Measurements from ENCODE around the gene PTX4.

The PTX4 gene

DNA sequence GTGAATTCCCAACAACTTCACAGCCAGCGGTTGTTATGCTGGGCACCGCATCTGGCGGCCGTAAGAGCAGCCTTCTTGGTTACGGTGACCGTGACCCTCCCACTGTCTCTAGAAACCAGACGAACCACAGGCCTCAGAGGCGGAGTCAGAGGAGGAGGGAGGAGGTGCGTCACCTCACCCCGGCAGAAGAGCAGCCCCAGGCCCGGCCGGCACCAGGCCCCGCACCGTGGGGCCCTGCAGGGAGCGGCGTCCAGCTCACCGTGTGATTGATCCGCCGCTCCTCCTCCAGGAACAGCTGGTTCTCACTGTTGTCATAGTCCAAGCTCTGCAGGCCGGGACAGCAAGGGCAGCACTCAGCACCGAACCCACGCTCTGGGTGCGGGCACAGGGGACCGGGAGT is 27.6 kb downstream of the PTX4 start:
- no peak for DNase-seq (ENCODE audit: low read depth in 3 of 3)

DNA sequence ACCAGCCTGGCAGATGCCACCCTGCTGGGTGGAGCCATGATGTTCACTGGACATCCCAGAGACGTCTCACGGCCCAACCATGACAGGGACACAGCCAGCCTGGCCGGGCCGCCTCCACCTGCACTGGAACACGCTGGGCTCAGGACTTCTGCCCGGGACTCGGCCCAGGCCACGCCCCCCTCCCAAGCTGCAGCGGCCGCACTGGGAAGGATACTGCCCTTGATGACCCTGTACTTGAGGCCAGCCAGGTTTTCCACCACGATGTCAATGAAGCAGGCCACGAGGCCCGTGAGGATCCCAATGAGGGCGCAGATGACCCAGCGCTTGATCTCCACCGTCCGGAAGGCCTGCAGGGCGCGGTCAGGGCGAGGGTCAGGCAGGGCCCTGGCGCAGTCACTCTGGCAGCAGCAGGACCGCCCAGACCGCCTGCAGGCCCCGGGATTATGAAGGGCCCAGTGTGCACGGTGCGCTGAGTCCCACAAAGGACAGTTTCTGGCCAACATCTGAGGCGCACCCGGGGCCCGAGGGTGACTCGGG is 28.1 kb downstream of the PTX4 start:
- DNase-seq (ENCODE audit: low read depth in 3 of 3) = no peak

DNA sequence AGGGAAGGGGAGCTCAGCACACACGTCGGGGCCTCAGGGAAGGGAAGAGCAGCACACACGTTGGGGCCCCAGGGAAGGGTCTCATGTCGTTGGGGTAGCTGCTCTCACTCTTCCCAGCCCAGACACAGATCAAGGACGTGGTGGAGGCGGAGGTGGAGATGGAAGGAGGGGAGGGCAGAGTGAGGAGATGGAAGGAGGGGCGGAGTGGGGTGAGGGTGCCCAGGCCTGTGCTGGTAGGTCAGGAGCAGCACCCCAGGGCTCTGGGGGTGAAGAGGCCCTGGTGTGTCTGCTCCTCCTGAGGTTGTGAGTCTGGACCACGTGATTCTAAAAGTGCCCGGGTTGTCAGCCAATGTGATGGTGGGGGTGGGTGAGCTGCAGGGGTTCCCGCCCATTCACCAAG is 28.8 kb downstream of the PTX4 start:
- no peak for DNase-seq (ENCODE audit: low read depth in 3 of 3)

DNA sequence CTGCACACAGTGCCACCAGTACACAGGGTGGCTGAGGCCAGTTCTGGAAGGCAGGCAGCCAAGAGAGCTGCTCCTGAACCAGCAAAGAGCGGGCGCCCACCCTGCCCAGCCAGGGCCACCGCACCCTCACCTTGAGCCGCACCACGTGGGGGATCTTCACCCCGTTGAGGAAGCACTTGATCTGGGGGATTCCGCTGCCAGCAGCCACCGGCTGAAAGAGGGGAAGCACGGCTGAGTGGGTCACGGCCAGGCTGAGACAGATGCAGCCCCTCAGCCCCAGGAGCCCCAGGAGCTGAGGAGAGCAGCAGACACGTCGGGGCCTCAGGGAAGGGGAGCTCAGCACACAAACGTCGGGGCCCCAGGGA is 29.8 kb downstream of the PTX4 start:
- no peak for DNase-seq (ENCODE audit: low read depth in 3 of 3)

DNA sequence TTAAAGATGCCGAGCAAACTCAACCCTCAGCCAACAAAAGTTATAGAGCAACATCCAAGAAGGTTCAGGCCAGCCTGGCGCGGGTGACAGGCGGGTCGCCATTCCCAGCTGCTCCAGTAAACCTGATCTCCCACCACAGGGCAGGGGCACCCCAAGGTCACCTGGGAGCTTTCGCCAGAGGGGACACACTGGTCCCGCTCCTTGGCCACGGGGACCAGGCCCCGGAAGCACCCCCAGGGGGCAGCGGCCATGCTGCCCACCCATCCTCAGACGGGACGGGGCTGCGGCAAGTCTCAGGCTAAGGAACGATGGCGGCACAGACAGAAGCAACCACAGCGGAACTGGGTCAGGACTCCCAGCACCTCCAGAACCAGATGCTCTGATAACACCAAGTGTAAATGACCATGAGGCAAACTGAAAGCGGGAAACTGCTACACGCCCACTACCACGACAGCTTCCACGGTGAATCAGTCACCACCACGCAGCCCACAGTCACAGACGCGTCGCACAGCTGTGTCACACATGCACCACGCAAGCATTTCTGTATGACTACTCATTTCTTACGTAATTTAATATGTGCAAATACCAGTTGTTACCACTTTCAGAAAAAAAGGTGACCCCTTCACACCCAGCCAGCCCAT is 30.3 kb downstream of the PTX4 start:
- DNase-seq (ENCODE audit: low read depth in 3 of 3) = no peak

DNA sequence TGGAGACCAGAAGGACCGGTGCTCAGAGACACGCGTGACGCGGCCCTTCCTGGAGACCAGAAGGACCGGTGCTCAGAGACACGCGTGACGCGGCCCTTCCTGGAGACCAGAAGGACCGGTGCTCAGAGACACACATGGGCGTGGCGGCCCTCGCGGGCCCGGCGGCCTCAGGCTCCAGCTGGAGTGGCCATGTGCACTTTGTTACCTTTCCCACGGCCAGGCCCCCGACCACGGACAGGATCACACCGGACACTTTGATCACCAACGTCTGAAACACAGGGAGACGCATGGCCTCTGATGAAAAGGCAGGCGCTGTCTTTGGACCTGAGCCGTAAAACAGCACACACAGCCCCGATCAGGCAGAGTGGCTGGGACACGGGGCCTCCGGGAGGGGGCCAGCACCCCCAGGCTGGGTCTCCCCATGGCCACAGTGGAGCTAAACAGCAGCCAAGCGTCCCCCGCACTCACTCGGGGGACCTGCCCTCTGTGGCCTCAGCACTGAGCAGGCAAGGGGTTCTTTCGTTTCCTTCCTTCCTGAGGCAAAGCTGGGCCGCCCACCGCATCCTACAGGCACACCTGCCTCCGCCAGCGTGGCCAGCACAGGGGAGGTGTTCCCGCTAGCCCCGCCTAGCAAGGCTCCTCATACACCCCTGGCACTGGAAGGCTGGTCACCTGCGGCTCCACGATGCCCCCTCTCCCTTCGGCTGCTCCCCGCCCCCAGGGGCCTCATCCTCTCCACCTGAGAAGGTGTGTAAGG is 31.1 kb downstream of the PTX4 start:
- DNase-seq (ENCODE audit: low read depth in 3 of 3) = no peak

DNA sequence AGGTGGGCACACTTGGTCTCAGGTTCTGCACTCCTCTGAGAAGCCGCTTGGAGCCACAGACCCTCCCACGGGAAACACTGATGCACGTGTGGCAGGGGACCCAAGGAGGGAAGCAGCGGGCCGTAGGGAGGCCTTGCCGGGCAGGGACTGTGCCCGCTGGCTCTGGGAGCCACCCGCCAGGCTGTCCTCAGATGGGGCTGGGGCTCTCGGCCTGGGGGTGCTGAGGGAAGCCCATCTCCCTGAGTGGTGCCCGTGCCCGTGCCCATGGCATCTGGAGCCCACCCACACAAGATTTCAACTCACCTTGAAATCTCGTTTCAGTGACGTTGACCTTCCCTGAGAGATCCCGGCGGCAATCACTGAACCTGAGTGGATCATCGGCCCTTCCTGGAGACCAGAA is 31.8 kb downstream of the PTX4 start:
- DNase-seq (ENCODE audit: low read depth in 3 of 3) = no peak

DNA sequence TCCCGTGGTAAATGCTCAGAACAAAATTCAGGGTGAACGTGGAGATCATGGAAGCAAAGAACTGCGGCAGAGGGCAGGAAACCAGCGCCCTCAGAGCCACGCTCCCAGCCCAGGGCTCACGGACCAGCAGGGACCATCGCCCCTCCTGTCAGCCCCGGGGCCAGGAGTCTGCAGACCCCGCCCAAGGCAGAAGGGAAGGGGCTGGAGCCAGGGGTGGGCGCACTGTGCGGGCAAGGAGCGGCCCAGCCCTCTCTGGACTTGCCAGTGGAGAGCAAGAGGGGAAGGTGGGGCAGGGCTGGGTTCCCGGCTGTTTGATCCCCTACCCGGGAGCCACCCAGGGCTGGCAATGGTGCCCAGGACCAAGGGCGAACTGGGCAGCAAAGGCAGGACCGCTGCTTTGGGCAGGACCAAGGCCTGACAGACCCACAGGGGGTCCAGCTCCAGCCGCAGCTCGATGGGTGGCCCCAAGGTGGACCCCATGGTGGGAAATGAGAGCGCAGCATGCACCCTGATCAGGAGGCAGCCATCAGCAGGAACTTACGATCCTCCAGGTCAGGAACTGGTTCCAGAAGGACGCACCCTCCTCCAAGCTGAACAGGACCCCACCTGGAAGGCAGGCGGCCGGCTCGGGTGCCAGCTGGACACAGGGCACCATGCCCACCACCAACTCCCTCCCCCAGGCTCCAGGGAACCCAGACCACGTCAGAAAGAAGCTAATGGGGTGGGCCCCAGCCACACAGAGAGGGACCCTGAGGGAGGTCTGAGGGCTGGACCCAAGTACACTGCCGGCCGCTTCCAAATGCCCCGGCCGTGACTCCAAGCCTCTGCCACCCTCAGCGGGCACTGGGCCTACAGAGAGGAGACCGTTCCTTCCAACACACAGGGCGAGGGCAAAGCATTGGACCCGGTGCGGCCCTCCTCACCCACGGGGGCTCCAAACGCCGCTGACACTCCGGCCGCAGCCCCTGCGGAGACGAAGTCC is 33.3 kb downstream of the PTX4 start:
- DNase-seq (ENCODE audit: low read depth in 3 of 3) = no peak

DNA sequence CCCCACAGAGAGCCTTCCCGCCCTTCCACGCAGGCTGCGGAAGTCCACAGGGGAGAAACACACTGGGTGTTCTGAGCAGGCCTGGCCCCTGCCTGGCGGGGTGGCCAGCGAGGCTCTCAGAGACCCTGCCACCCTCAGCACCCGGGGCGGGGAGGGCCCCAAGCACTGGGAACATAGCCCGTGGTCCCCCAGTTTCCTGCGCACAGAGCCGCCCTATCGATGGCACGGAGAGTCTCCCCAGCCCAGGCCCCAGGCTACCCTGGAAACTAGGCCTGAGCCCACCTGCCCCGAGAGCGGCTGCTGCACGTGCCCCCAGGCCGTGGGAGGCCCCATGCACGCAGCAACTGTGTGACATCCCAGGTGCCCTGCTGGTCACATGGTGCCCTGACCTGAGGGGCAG is 34.2 kb downstream of the PTX4 start:
- DNase-seq (ENCODE audit: low read depth in 3 of 3) = no peak

DNA sequence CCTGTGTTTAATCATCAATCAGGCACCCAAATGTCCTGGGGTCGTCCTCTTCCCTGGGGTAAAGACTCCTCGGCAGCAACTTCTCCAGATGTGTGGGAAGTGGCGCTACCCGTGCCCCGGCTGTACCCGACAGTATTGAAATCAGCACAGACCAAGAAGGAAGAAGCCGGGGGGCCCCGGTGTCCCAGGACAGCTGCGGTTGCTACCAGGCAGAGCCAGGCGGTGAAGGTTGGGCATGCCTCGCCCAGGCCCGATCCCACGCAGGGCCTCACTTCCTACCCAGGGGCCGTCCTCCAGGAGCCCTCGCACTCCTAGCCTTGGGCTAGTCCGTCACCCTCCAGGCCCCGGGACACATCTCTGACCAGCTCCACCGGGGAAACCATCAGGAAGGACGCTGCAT is 35.4 kb downstream of the PTX4 start:
- no peak for DNase-seq (ENCODE audit: low read depth in 3 of 3)

DNA sequence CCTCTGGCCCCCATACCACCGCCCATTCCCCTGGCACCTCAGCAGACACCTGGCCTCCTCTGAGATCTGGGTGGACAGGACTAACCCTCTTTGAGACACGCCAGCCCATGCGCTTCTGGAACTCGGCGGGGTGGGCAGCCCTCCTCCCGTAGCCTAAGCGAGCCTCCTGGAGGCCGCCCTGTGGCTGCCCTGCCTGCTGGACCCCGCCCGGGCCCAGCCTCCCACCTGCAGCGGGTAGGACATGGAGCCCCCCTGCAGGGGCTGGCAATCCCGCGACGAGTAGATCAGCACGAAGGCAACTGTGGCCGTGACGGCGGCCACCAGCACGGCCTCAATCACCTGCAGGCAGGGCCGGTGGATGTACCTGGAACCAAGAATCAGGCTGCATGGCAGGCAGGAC is 36.2 kb downstream of the PTX4 start:
- no peak for DNase-seq (ENCODE audit: low read depth in 3 of 3)

DNA sequence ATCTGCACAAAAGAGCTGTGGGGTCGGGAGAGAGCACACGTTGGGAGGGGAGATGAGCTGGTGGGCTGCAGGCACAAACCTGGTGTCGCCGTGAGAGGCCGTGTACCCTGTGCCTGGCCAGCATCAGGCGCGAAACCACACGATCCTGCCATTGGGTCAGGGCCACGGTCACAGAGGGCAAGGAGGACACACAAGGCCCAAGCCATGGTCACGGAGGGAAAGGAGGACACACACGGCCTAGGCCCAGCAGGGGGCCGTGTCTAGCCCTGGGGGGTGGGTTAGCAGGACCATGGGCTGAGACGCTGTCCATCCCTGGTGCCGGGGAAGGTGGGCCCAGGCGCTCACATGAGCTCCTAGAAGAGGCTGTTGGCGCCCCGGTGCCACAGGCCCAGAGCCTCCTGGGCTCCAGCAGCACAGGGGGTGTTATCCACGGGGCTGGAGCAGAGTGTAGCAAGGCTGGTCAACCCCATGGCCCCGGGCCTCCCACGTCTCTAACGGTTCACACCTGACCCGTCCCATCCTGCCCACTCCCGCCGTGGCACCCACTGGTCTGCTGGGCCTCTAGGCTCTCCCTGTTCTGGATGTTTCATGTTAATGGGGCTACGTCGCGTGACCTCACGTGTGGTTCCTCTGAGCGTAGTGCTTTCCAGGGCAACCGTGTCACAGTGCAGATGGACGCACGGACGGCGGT is 36.9 kb downstream of the PTX4 start:
- no peak for DNase-seq (ENCODE audit: low read depth in 3 of 3)

DNA sequence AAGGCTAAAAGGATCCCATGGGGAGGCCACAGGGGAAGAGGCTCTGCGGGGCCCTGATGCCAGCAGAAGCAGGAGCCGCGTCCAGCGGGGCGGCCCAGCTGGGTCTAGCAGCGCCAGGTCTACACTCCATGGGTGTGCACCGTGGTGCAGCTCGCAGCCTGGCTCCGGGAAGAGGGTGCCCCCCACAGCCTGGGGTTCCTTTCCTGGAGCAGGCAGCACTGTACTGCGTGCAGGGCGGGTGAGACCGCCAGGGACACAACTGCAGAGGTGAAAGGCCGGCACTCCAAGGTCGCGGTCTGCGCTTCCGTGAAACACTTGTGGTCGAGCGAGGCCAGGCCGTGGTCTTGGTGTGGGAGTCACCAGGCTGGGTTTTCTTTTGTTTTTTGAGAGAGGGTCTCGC is 37.9 kb downstream of the PTX4 start:
- no peak for DNase-seq (ENCODE audit: low read depth in 3 of 3)

DNA sequence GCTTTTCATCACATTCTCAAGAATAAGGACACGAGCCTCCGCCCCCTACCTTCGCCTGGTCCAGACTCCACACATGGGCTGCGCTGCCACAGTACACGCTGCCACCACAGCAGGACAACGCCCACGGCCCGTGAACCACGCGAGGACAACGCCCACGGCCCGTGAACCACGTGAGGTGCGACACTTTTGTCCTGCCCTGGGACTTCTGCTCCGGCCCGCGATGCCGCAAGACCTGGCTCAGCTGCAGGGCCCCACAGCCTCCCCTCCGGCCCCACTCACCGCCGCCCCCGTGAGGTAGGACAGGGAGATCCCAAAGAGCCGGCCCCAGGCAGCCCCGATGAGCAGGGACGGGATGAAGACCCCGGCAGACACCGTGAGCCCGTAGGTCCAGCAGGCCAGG is 38.5 kb downstream of the PTX4 start:
- DNase-seq (ENCODE audit: low read depth in 3 of 3) = no peak

DNA sequence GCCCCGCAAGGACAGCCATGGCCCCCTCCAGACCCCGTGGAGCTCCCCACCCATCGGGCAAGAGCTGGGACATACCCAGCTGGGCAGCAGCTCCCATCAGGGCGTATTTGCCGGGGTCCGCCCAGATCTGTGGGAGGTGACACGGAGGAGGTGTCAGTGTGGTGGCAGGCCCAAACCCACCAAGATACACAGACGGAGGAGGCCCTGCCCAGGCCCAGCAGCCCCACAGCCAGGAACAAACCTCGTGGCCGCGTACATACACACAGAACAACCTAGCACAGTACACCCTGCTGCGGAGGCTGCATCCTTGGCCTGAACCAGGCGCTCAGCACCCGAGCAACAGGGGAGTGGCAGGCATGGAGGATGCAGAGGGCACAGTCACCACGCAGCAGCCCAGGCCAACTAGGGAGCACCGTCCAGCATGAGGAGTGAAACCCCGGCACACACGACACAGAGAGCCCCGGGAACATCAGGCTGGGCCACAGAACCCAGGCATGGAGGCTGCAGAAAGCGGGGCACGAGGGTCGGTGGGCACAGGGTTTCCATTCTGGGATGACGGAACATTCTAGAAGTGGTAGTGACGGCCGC is 39.4 kb downstream of the PTX4 start:
- DNase-seq (ENCODE audit: low read depth in 3 of 3) = no peak

DNA sequence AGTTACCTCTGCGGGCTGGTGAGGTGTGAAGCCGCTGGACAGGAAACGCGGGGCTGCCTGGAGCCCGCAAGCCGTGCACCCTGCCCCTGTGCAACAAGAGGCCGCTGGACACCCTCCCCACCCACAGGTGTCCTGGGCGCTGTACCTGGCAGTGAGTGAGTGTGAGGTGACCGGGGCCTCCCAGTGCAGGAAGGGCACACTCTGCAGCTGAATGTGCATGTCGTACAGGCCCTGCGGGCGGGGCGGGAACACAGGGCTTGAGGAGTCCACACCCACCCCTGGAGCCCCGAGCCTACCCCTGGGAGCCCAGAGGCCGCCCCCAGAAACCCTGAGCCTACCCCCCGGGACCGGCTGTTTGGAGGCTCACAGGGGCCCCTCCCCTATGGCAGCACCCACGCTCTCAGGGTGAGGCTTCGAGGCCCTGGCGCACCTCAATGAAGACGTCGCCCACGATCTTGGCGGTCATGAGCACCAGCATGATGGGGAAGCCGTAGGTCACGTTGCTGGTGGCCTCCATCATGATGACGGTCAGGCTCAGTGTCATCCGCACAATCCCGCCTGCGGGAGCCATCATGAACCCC is 40.1 kb downstream of the PTX4 start:
- DNase-seq (ENCODE audit: low read depth in 3 of 3) = no peak

DNA sequence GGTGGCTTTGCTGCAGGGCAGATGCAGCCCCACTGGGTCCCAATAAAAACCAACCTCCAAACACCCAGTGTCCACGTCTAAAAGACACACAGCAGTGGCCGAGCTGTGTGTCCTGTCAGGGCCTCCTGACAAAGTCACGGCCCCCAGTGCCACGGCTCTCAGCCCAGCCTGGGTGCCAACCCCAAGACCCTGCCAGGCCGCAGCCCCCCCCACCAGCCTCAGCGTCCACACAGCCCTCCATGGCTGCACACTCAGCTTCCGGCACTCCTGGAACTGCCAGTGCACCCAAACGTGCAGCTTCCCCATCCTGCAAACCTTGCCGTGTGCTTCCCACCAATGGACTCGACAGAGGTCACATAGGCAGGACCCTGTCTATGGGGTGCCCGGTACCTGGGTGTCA is 40.8 kb downstream of the PTX4 start:
- no peak for DNase-seq (ENCODE audit: low read depth in 3 of 3)

DNA sequence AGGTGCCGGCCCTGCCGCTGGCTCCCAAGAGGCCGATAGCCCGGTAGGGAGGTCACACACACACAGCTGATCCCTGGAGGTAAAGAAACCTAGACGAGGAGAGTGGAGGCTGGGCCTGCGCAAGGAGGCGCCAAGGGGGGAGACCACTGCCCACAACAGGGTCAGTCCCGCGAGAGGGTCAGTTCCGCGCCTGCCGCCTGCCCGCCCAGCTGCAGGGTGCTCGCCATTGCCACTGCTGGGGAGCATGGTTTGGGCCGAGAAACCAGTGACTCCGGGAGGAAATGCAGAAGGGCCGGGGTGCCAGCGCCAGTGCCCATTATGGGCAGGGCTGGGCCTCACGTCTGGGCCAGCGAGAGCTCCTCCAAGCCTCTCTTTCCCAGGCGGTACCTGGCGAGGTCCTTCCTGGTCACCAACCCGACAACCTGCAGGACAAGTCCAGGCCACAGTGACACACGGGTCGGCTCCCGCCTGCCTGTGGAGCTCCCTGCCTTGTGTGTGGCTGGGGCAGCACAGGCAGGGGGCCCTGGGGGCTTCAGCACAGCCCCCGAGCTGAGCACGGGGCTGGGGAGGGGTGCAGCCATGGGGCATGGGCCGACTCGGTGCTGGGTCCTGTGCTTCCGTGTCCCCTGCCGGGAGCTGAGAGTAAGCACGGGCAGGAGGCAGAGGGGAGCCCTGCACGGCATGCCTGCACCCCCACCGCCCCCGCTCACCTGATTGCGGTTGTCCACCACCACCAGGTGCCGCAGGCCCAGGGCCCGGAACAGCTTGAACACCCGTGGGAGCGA is 42.3 kb downstream of the PTX4 start:
- DNase-seq (ENCODE audit: low read depth in 3 of 3) = no peak

DNA sequence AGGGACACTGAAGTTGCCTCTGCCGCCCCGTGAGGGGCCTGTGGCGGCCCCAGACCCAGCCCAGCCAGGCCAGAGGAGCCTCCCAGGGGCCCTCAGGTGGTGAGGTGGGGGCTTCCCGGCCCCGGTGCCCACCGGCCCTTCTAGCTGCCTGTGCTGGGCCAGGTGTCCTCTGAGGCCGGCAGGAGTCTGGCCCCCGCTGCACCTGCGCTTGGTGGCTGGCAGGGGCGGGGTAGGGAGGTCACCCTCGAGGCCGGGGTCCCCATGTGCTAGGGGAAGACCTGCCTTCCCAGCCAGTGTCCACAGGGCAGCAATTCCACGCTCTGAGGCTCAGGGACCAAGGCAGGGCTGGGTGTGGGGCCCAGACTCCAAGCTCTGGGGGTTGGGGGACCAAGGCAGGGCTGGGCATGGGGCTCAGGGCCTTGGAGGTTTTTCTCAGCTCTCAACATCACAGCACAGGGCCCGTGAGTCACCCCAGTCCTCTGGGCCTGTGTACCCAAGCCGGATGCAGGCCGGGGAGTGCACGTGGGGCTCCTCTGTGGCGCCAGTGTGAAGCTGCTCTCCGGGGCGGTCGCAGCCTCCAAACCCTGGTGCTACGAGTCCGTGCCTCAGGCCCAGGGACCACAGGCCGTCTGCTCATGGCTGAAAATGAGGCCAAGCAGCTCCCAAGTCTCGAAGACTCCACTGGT is 43.1 kb downstream of the PTX4 start:
- no peak for DNase-seq (ENCODE audit: low read depth in 3 of 3)
